CD4-positive, alpha-beta T cell treated with Interleukin-17A for 4 hours (primary cell): Measurements from ENCODE around the gene LCE1C.

Experiments used
- DNase-seq: peaks from one replicate; pipeline ENCODE4 v3.0.0-alpha.2; 2020; ENCODE audit warnings: mixed read lengths

The LCE1C gene

DNA sequence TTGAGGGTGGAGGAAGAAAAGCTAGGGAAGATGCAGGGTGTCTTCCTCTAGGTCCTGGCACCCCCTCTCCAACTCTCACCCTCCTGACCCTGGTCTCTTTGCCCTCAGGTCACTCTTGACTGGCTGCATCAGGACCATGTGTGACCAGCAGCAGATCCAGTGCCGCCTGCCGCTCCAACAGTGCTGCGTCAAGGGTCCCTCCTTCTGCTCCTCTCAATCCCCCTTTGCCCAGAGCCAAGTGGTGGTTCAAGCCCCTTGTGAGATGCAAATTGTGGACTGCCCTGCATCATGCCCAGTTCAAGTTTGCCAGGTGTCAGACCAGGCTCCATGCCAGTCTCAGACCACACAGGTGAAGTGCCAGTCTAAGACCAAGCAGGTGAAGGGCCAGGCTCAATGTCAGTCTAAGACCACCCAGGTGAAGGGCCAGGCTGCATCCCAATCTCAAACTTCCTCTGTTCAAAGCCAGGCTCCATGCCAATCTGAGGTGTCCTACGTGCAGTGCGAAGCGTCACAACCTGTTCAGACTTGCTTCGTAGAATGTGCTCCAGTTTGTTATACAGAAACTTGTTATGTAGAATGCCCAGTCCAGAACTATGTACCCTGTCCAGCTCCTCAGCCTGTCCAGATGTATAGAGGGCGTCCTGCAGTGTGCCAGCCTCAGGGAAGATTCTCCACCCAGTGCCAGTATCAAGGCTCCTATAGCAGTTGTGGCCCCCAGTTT is 46.8 kb downstream of the LCE1C start:
- DNase-seq, result no peak

DNA sequence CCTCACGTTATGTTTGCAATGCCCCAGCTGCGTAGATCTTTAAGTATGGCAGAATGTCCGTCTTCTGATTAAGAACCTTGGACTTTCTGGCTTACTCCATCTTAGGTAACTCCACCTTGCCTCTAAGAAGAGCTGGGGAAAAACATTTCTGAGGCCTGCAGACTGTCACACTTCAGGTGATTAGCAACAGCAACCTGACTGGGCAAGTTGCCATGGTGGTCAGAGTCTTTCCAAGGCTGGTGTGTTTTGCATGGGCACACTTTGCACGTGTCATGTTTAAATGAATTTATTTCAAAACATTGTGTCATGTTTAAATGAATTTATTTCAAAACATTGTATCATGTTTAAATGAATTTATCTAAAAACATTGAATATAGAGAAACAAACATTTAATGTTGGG is 47.8 kb downstream of the LCE1C start:
- no peak for DNase-seq

DNA sequence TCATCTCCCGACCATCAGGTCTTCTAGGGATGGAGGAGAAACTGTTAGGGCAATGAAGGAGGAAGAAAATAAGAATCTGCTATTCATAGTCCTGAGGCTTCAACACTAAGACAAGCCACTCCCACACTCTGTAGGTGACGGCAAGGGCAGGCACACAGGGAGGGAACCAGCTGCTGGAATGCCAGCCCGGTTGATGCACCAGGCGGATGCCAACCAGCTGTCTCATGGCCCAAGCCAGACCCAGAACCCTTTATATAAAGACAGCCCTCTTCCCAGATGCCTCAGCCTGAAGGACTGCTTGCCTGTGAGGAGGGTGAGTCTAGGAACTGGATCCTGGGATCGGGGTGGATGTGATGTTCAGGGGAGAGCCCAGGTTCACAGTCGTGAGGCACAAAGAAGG is 48.7 kb downstream of the LCE1C start, which contains the start of gene KPRP:
KPRP (plus strand) TSS at position 279 of the 400 bp plus-strand sequence. CDS start 1,564 bp downstream, outside the sequence.
- DNase-seq, result no peak

DNA sequence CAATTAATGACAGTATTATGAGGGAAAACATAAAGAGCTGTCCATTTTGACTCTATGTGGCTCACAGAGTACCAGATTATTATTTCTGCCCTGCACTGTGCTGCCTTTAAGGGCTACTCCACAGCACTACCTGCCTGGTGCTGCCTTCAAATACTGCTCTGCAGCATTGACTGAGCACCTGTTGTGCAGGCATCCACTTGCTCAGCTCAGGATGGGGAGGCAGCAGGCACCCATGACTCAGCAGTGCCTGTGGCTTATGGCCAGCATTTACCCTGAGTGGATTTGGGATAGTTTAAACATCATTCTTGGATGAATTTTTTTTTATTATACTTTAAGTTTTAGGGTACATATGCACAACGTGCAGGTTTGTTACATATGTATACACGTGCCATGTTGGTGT is 49.6 kb downstream of the LCE1C start:
- no peak for DNase-seq
